Measurements from ENCODE around the gene MLLT10.

DNA sequence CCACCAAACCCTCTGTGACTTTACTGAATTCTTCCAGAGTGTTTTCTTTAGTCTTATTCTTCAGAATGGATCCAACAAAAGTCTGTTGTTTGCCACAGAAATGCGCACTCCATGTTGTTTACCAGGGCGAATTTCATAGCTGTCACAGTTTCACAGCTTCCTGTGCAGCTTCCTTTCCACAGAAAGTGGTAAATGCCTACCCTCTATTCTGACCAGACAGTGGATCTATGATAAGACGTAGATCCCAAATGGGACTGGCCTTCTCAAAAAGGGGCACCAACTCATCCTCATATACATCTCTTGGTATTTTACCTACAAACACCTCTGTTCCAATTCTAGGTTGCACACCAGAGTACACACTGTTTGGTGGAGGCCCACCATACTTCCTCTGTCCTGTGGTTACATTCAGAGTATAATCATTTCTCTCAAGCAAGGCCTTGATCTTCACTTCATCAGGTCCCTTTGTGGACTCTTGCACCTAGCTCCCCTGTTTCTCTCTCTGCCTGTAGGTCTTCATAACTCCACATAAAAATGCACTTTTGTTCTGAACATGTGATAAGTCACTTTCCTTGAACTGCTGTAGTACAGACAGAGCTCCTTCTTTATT is 91.7 kb downstream of the MLLT10 start:
- TF ChIP-seq, protein P1, sequence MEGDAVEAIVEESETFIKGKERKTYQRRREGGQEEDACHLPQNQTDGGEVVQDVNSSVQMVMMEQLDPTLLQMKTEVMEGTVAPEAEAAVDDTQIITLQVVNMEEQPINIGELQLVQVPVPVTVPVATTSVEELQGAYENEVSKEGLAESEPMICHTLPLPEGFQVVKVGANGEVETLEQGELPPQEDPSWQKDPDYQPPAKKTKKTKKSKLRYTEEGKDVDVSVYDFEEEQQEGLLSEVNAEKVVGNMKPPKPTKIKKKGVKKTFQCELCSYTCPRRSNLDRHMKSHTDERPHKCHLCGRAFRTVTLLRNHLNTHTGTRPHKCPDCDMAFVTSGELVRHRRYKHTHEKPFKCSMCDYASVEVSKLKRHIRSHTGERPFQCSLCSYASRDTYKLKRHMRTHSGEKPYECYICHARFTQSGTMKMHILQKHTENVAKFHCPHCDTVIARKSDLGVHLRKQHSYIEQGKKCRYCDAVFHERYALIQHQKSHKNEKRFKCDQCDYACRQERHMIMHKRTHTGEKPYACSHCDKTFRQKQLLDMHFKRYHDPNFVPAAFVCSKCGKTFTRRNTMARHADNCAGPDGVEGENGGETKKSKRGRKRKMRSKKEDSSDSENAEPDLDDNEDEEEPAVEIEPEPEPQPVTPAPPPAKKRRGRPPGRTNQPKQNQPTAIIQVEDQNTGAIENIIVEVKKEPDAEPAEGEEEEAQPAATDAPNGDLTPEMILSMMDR (conservative IDR thresholded peaks at IDR 0.05): no peak
- TF ChIP-seq EZH2 (IDR thresholded peaks at IDR 0.05; ENCODE audit: low read depth): no peak

All from PC-9 (cell line).